OCI-LY7 (cell line): Measurements from ENCODE around the gene ALK.

Experiments used
- EZH2phosphoT487 ChIP-seq: fragments of 200-600 bp; sonication (generic); IDR thresholded peaks from 2 replicates; pipeline ENCODE4 v1.6.1; 2018; ENCODE audit warnings: low read depth, borderline replicate concordance, mild to moderate bottlenecking, mixed run types, antibody characterized with exemption, low read length, moderate library complexity, mixed read lengths
- TF ChIP-seq, protein P1 (sequence below): fragments of 200-600 bp; sonication (generic); conservative IDR thresholded peaks from 2 replicates; pipeline ENCODE4 v1.5.1; 2014; ENCODE audit warnings: mild to moderate bottlenecking, antibody characterized with exemption, low read length, moderate library complexity, mixed read lengths

DNA sequence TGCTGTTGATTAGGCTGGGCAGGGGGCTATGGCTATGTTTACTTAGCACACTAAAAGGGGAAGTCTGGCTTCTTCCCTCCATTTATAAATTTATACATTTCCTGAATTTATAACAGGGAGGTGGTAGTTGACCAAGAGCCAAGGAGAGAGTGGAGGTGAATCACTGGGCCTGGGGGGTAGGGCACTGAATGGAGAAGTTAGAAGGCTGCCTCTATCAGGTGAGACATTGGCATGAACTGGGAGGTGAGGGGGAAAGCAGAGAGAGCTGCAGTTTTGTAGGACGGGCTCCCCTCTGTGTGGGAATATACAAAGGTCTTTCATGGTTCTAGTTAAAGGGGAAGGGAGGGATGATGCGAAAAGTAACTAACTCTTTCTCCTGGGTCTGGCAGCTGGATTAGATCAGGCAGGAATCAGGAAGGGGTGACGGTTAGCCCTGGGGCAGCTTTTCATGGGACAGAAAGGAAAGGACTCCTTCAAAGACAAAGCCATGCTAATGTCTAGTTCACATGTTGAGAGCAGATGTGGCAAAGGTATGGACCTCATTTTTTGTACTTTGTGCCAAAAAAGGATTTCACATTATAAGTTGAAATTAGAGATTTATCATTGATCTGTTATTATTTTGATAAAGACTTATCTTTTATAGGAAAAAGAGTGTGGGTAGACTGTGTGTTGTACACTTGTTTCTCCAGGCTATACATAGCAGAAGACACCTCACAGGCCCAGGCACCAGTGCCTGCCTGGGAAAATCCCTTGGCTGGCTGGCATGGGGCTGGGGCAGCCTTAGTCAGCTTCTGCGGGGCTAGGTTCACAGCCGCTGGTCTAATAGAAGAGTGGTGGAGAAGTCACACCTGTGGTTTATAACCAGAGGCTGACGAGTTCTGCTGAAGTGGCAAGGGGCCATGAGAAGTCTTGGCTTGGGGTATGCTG, 647.4 kb downstream of the ALK start:
- TF ChIP-seq, protein P1, sequence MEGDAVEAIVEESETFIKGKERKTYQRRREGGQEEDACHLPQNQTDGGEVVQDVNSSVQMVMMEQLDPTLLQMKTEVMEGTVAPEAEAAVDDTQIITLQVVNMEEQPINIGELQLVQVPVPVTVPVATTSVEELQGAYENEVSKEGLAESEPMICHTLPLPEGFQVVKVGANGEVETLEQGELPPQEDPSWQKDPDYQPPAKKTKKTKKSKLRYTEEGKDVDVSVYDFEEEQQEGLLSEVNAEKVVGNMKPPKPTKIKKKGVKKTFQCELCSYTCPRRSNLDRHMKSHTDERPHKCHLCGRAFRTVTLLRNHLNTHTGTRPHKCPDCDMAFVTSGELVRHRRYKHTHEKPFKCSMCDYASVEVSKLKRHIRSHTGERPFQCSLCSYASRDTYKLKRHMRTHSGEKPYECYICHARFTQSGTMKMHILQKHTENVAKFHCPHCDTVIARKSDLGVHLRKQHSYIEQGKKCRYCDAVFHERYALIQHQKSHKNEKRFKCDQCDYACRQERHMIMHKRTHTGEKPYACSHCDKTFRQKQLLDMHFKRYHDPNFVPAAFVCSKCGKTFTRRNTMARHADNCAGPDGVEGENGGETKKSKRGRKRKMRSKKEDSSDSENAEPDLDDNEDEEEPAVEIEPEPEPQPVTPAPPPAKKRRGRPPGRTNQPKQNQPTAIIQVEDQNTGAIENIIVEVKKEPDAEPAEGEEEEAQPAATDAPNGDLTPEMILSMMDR, result no peak
- no peak for TF ChIP-seq EZH2phosphoT487
